Measurements from ENCODE around the gene MPP1.

The MPP1 gene

DNA sequence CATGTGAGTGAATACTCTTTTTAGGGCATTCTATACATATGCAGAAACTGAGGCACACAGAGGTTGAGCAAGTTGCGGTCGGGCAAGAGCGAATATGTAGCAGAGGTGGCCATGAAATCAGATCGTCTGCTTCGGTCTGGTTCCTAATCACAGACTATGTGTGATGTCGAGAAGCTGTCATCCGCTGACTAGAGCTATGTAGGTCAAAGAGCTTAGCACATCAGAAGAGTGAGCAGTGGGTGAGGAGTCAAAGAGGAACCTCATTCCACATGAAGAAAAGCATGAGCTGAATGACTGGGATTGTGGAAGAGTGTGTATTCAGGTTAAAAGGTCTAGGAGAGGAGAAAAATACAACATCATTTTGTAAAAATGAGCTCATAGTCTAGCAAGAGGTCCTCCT lies 73.4 kb downstream of the MPP1 start:
- no peak for DNase-seq (ENCODE audit: low spot score)

GRCh38 chrX:154731184-154731583 lies 74.1 kb downstream of the MPP1 start:
- DNase-seq (ENCODE audit: low spot score): no peak

DNA sequence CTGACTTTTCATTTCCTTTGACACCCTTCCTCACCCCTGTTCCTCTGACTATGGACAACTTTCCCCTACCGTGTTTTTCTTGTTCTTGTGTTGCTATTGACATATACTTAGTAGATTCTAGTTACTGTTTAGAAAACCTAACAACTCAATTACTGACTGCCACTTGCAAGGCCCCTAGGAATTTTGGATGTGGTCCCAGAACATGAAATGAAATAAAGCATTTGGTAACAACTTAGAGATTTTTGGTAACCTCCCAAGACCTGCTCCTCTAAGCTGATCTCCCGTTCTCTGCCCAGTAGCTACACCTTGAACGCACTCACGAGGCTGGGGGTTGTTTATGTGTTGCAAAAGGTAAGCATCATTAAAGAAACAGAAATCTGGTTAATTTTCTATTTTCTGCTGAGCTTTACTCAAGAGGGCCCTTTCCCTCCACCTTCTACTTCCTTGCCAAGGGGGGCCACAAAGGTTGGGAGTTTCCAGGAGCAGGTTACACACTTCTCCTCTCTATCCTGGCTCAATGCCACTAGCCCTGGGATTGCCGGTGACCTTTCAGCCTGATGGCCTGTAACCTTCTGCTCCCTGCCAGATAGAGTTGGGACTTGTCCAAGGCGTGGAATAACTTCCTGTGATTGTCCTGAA lies 74.9 kb downstream of the MPP1 start:
- DNase-seq (ENCODE audit: low spot score): no peak

- no peak for DNase-seq (ENCODE audit: low spot score)
Observed at GRCh38 chrX:154729439-154729838, 75.8 kb downstream of the MPP1 start.

Measured in hematopoietic multipotent progenitor cell treated with erythropoietin and hydrocortisone succinate and interleukin-3 and kit ligand, for 15 days (in vitro differentiated cells).